Lung (tissue), 12 donors: ENCODE data around the gene NRK. TPM values are rescaled to one million over a fixed set of nuclear protein-coding genes. Genes with fewer than 3 reads are reported as not detected.

Experiments
- ATAC-seq: fragments of 200-7000 bp; cut with Tn5 transposase; one replicate; pipeline ENCODE4 v1.9.1; 2020; ENCODE audit warnings: moderate number of reproducible peaks; ENCODE audit not compliant: insufficient read depth, low FRiP score
- DNase-seq, 3 donors: peaks; one replicate each; pipeline ENCODE4 v3.0.0-alpha.2; 2013 to 2017
- H3K27ac ChIP-seq, 2 donors: one replicate each; pipeline ENCODE4 v1.5.1; 2013; ENCODE audit warnings: mild to moderate bottlenecking in 2 of 2, moderate library complexity in 2 of 2, control low read depth in 1 of 2, inconsistent platforms in 1 of 2, low read depth in 1 of 2, low read length in 1 of 2
- H3K27me3 ChIP-seq, 3 donors: one replicate each; pipeline ENCODE4 v1.5.1; 2013; ENCODE audit warnings: low read length in 2 of 3; ENCODE audit not compliant: control insufficient read depth in 3 of 3, insufficient read depth in 3 of 3
- H3K36me3 ChIP-seq, 4 donors: one replicate each; pipeline ENCODE4 v1.5.1; 2013; ENCODE audit warnings: low read length in 4 of 4, mild to moderate bottlenecking in 1 of 4, moderate library complexity in 1 of 4; ENCODE audit not compliant: control insufficient read depth in 4 of 4, insufficient read depth in 4 of 4
- H3K4me1 ChIP-seq, 5 donors: one replicate each; pipeline ENCODE4 v1.5.1; 2013; ENCODE audit warnings: low read length in 5 of 5, mild to moderate bottlenecking in 2 of 5, moderate library complexity in 1 of 5; ENCODE audit not compliant: control insufficient read depth in 5 of 5, insufficient read depth in 5 of 5
- H3K4me3 ChIP-seq: one replicate; pipeline ENCODE4 v1.5.1; 2013; ENCODE audit warnings: mild to moderate bottlenecking, control low read depth, moderate library complexity
- H3K9ac ChIP-seq, 2 donors: one replicate each; pipeline ENCODE4 v1.5.1; 2013; ENCODE audit warnings: low read length in 2 of 2, control low read depth in 1 of 2; ENCODE audit not compliant: insufficient read depth in 1 of 2
- H3K9me3 ChIP-seq, 4 donors: one replicate each; pipeline ENCODE4 v1.5.1; 2013; ENCODE audit warnings: low read length in 3 of 4, mild to moderate bottlenecking in 1 of 4, moderate library complexity in 1 of 4; ENCODE audit not compliant: control insufficient read depth in 4 of 4, insufficient read depth in 3 of 4
- WGBS, 2 donors: extraction: QIAGEN DNeasy Blood & Tissue Kit; methylation state at CpG; one replicate each; pipeline ENCODE4 v1.1.7; 2013; 5-methylcytosine and 5-hydroxymethylcytosine counted together
- polyA plus RNA-seq, 2 donors: library from polyadenylated mRNA; stranded (reverse); fragments of 200-250 nt; gene quantifications; one replicate each; pipeline ENCODE4 v1.2.1, GENCODE V29; 2013
- total RNA-seq, 2 donors: library from RNA; depleted of rRNA in 1 of 2; stranded (reverse); fragments of >200 nt in 1 of 2; gene quantifications; one replicate each; pipeline ENCODE4 v1.2.1, GENCODE V29; 2014 to 2021
- TF ChIP-seq, protein P1 (sequence below): IDR thresholded peaks from 2 replicates; pipeline ENCODE4 v1.5.1; 2012; ENCODE audit warnings: mild to moderate bottlenecking; ENCODE audit errors: control extremely low read depth, extremely low read depth
- donor health status: control.
- donor health status: control.
- donor health status: Bipolar disorder and iron deficiency.
- donor health status: healthy.
- donor health status: DM: yes; HTN: yes; CAD: no.

The NRK gene
- total and polyA plus RNA-seq, 4 donors, result 0.12 to 12.2 (median 0.23) TPM

DNA sequence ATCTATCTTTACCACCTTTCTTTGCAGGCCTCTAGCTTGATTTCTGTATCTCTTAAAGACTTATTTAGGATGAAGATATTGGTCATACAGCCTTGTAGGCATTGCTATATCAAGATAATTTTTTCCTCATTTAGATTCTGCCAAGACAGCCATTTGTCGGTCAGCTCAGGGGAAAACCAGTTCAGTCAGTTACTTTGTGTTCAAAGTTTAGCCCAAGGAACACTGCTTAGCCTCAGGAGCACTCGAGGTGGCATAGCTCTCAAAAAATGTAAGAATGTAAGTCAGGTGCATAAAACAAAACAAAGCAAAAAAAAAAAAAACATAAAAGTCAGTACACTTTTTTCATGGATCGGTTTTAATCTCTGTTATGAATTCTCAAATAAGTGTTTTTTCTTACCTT, 43.4 kb downstream of the NRK start:
- Histone ChIP-seq H3K4me3 (no peak overlapping the region), H3K4me1 (no peaks in the 10 kb centered on the region), H3K36me3 (no peaks in the 10 kb centered on the region), H3K27me3 (peaks cover 0 to 32% (median 17%) of the 10 kb centered on the region in 3 donors), H3K9ac (no peak overlapping the region), H3K9me3 (no peaks in the 10 kb centered on the region), H3K27ac (no peak overlapping the region)
- WGBS, 2 donors, result 52 to 63% methylated on average over 3 of the region's 3 CpGs
- DNase-seq (peak; percentile 18 to 64 (median 28)), ATAC-seq (no peak)
- TF ChIP-seq, protein P1, sequence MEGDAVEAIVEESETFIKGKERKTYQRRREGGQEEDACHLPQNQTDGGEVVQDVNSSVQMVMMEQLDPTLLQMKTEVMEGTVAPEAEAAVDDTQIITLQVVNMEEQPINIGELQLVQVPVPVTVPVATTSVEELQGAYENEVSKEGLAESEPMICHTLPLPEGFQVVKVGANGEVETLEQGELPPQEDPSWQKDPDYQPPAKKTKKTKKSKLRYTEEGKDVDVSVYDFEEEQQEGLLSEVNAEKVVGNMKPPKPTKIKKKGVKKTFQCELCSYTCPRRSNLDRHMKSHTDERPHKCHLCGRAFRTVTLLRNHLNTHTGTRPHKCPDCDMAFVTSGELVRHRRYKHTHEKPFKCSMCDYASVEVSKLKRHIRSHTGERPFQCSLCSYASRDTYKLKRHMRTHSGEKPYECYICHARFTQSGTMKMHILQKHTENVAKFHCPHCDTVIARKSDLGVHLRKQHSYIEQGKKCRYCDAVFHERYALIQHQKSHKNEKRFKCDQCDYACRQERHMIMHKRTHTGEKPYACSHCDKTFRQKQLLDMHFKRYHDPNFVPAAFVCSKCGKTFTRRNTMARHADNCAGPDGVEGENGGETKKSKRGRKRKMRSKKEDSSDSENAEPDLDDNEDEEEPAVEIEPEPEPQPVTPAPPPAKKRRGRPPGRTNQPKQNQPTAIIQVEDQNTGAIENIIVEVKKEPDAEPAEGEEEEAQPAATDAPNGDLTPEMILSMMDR, result no peak

DNA sequence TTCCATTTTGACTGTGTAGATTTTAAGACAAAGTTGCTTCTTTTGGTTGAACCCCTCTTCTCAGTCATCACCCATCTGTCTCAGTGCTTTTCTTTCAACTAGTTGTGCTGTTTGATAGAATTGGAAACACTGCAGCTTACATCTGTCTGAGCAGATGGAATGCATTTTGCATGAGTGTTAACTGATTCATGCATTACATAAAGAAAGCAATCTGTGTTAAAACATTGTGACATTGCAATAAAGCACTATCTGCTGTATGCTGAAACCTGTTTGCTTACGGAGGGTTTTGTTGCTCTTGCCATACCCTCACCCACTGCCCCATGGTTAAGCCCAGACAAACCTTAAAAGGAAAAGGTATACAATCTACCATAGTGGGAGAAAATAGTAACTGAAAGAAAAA, 47.4 kb downstream of the NRK start:
- no peaks in the 10 kb centered on the region for H3K36me3 ChIP-seq
- ATAC-seq (no peak), DNase-seq (peak in 1 of 3 donors; percentile 17)
- no peak overlapping the region for H3K4me3 ChIP-seq
- 79 to 82% methylated on average over 1 of the region's 1 CpG for WGBS, 2 donors
- no peak overlapping the region for H3K9ac ChIP-seq
- no peaks in the 10 kb centered on the region for H3K4me1 ChIP-seq
- TF ChIP-seq, protein P1, result no peak
- H3K27me3 ChIP-seq, result peaks cover 0 to 43% (median 15%) of the 10 kb centered on the region in 3 donors
- H3K9me3 ChIP-seq, result no peaks in the 10 kb centered on the region
- no peak overlapping the region for H3K27ac ChIP-seq

DNA sequence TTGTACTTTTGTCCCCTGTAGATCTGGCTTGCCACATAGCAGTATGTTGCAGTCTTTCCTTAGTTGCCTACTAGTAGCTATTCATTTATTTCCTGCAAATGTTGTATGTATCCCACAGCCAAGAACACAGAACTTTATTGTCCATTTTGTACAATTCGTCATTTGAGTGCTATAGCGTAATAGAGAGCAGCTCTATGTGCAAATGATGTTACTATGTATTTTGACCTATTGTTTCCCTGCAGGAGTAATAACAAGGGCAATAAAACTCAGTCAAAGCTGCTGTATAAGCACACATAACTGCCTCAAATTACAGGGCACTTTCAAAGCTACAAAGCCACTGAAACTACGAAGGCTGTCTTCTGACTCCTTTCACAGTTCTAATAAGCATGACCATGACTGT, 48.1 kb downstream of the NRK start:
- Histone ChIP-seq H3K4me1 (no peaks in the 10 kb centered on the region), H3K9me3 (no peaks in the 10 kb centered on the region), H3K36me3 (no peaks in the 10 kb centered on the region), H3K4me3 (no peak overlapping the region), H3K9ac (no peak overlapping the region), H3K27ac (no peak overlapping the region), H3K27me3 (peaks cover 0 to 49% (median 15%) of the 10 kb centered on the region in 3 donors)
- DNase-seq (no peak), ATAC-seq (no peak)
- TF ChIP-seq, protein P1, result no peak
- WGBS, 2 donors, result 80 to 91% methylated on average over 3 of the region's 3 CpGs

DNA sequence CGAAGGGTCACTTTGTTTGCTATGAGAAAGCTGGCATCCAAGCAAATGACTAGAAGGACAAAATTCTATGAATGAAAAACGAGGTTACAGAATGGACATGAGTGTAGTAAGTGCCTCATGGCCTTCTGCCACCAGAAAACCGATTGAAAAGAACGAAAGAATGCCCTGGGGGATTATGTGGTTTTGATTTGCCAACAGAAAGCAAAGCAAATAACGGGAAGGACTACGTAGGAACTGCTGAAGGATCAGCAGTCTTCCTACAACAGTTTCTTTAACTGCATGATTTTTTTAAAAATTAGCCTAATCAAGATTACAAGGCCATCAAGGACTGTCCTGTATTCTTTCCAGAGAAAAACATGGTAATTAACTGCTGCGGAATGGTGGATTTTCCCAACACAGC, 50.6 kb downstream of the NRK start:
- ATAC-seq, result no peak
- Histone ChIP-seq H3K9ac (no peak overlapping the region), H3K27ac (no peak overlapping the region), H3K27me3 (peaks cover 0 to 59% (median 13%) of the 10 kb centered on the region in 3 donors), H3K4me3 (no peak overlapping the region), H3K36me3 (no peaks in the 10 kb centered on the region), H3K9me3 (no peaks in the 10 kb centered on the region), H3K4me1 (no peaks in the 10 kb centered on the region)
- TF ChIP-seq, protein P1, result no peak
- WGBS, 2 donors, result 60 to 80% methylated on average over 7 of the region's 7 CpGs
- no peak for DNase-seq
